NCI-H1105 treated with DMSO at 0.1 percent for 48 hours (cell line): ENCODE measurements around the gene CNST.
A peak's percentile ranks its signal among the peaks of the same experiment; 100 is the strongest.
"Not testable (repeated sequence)": the region's sequence is repeated elsewhere in the genome, so short reads cannot be mapped to it uniquely, and the experiment has no call there.

Source experiments
- DNase-seq: peaks from one replicate; lab custom pipeline; 2025; lab: John Stamatoyannopoulos, UW

Gene CNST

GRCh38 chr1:246622035-246622652 lies 55.9 kb downstream of the CNST start:
- no peak for DNase-seq

DNA sequence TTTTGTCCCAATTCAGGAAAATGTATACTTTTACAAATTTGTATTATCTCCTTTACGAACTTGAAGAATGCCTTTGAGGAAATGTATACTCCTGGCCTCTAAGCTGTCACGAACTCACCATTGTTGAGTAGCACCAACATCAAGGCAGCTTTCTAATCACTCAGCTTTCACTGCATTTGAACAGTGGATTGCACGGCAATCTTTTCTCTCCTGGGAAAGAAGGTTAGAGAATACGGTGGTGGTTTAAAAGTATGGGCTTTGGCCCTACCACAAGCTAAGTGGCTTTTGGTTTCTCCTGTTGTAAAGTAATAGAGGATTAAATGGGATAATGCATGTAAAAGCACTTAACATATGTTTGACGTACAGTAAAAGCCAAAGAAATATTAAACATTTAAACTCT lies 57.8 kb downstream of the CNST start:
- no peak for DNase-seq

DNA sequence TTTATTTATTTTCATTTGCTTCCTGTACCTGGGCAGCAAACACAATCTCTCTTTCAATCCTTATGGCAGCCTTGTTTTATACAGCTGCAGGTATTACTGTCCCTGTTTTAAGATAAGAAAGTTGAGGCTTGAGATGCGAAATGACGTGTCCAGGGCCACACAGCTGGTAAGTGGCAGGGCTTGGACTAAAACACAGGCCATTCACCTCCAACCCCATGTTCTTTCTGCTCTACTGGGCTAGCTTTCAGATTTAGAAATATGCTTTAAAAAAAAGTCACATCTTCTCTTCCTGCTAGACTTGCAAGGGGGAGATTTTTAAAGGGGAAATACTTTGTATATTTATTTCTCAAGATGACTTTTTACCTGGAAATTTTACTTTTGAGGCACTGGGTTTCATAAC lies 62.8 kb downstream of the CNST start:
- no peak for DNase-seq

DNA sequence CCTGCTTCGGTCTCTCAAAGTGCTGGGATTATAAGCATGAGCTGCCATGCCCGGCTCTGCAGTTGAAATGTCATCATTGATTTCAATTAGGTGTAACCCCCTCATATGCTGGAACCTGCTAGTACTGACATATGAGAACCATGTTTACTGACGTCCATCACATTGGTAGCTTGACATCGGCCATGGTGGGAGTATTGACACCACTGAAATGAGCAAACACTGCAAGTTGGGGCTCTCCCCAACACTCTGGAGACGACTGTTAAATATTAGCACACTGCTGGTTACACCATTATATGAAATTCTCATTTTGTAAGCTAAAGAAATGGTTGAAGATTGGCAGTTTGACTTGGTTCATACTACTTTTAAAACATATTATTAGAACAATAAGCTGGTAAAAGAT lies 63.7 kb downstream of the CNST start:
- no peak for DNase-seq

DNA sequence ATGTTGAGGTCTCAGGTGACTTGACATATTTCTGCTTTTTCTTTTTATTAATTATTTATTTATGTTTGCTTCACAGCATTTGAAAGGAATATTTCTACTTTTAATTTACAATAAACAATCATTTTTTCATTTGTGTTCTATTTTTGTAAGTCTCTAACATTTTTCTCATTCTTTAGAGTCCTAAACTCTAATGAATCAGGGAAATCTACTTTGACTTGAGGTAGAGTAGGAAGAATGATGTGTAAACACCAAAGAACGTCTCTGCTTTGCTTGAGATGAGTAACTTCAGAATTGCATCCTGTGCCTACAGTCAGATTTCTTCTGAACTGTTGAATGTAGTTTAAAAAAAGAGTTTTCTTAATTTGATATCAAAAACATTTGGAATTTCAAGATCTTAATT lies 65.2 kb downstream of the CNST start:
- DNase-seq, result no peak

GRCh38 chr1:246632281-246633168 lies 66.3 kb downstream of the CNST start:
- no peak for DNase-seq

DNA sequence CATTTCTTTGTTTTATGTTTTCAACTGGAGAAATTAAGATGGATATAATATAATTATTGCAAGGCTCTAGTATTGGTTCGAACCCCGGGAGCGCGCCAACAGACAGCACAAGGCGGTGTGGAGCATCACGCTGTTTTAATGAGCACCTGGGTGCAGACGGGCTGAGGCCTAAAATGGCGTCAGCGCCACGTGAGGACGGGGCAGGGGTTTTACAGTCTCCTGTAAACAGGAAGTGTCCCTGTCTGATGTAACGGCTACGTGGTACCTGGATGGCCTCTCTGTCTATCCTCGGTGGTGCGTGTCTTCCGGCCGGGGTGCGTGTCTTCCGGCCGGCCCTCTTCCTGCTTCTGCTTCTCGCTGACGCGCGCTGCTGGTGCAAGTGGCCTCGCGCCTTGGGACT lies 68.4 kb downstream of the CNST start:
- not testable (repeated sequence) for DNase-seq

- no peak for DNase-seq
Observed at GRCh38 chr1:246638941-246639655, 72.8 kb downstream of the CNST start.

DNA sequence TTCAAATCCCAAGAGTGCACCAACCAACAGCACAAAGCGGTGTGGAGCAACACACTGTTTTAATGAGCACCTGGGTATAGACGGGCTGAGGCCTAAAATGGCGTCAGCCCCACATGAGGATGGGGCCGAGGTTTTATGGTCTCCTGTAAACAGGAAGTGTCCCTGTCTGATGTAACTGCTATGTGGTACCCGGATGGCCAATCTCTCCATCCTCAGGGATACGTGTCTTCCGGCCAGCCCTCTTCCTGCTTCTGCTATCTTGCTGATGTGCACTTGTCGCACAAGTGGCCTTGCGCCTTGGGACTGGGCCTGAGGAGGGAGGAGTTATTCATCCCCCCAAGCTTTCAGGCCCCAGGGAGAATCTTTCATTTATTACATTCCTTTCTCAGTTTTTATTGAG lies 73.5 kb downstream of the CNST start:
- DNase-seq, result no peak

DNA sequence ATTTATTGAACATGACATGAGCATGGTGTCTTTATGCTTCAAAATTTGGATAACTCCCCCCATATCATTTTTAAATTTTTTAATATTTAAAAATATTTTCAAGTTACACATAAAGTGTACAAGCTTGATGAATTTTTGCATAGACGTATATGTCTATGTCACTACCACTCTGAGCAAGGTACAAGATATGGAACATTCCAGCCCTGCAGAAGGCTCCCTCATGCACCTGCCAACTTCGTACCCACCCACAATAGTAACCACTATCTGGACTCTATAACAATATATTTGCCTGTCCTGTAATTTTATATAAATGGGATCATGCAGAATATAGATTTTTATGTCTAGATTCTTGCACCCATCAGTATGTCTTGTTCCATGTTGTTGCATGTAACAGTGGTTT lies 74.5 kb downstream of the CNST start:
- no peak for DNase-seq

GRCh38 chr1:246641394-246641793 lies 75.1 kb downstream of the CNST start:
- no peak for DNase-seq

DNA sequence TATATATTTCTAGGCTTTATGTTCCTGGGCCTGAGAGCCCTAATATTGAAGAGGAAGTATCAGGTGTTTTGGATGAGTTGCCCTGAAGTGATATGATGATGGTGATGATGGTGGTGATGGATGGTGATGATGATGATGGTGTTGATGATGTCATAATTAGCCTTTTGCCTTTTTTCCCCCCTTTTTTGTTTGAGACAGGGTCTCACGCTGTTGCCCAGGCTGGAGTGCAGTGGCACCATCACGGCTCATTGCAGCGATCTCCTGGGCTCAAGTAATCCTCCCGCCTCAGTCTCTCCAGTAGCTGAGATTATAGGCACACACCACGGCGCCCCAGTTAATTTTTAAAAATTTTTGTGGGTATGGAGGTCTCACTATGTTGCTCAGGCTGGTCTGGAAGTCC lies 76.5 kb downstream of the CNST start:
- no peak for DNase-seq

DNA sequence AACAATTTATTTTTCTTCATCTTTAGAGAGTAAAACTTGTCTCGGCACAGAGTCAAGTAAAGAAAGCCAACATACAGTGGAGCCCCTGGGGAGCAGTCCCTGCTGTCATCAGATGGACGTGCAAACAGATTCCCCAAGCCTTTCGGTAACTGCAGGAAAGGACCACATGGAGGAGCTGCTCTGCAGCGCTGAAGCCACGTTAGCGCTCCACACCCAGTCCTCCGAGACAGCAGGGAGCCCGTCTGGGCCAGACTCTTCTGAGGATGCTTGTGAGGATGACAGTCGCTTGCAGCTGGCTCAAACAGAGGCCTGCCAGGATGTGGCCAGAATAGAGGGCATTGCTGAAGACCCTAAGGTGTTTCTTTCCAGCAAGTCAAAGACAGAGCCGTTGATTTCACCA lies 80.9 kb downstream of the CNST start:
- no peak for DNase-seq

DNA sequence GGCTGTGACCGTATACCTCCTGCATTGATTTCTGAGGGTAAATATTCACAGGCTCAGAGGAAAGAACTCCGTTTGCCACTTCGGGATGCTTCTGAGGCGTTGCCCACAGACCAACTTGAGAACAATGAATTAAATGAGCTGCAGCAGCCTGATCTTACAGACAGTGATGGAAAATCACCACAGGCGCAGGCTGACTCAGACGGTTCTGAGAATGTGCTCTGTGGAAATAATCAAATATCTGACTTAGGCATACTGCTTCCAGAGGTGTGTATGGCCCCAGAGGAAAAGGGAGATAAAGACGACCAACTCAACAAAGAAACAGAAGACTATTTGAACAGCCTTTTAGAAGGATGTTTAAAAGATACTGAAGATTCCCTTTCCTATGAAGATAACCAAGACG lies 81.3 kb downstream of the CNST start:
- no peak for DNase-seq

DNA sequence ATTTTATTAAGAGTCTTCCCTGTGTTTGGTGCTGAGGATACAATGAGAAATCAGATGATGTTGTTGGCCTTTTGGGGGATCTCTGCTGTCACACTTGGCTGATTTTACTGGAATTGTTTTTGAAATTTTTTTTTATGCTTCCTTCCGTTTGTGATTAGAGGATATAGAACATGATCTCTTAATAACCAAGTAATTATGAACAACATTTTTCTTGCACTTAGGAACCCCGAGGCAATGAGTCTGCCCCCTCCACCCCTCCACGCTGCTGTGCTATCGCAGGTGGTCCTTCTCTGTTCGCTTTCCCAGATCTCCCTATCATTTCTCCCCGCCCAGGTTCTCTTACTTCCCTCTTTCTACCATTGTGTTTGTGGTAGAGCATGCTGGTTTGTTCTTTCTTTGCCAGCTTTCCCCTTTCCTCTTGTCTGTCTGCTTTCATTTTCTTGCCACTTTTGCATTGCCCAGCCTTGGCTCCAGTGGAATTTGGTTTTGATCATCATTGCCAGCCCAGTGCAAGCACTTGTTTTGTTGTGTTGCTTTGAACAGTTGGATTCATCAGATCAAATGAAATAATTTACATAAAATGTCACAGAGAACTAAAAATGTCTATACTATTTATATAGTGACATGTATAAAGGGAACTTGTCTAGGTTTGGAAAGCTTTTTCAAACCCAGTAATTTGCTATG lies 84.9 kb downstream of the CNST start:
- peak; percentile 3 for DNase-seq

- no peak for DNase-seq
Observed at GRCh38 chr1:246658567-246658966, 92.3 kb downstream of the CNST start.

DNA sequence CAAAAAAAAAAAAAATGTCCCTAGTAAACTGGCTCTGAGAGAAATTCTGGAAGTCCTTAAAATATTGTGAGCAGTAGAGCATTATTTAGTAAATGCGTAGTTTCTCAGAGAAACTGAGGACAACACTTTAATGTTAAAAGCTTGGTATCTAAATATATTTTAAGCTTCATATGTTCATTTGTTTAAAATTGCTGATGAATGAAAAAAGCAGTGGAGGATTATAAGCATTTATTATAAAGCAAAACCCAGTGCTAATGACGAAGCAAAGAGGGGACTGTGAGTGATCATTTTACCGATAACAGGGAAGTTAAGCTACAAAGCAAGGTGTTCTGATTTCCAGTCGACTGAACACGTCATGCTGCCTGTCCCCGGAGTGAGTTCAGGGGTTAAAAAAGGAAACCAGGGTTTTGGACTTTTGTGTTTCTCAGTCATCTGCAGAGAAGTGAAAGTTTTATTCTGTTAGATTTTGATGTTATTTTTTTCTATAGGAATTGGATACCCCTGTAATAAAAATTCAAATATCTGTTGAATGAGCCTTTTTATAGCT lies 93.4 kb downstream of the CNST start:
- DNase-seq, result no peak

- no peak for DNase-seq
Observed at GRCh38 chr1:246661451-246661850, 95.2 kb downstream of the CNST start.

- DNase-seq, result no peak
Observed at GRCh38 chr1:246667773-246668172, 101.5 kb downstream of the CNST start.

GRCh38 chr1:246669659-246670058 lies 103.4 kb downstream of the CNST start:
- no peak for DNase-seq

- no peak for DNase-seq
Observed at GRCh38 chr1:246674049-246674448, 107.8 kb downstream of the CNST start.

DNA sequence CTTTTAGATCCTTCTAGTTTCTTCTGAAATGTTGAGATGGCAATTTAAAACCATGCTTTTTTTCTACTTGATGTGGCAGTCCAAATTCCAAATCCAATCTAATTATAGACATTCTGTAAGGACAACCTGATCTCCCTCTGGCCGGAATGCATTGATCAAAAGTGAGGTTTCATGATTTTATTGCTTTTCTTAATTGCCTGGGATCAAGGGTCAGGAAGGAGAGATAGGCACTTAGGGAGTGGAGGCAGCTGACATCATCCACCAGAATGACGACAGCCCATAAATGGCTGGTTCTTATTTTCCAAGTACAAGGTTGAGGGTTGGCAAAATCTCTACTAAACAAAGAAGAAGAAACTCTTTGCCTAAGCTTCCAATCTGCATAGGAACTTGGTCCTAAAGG lies 111.6 kb downstream of the CNST start:
- DNase-seq, result no peak
